AG08396 (cell line): Measurements from ENCODE around the gene NDUFS5.
"Not testable (repeated sequence)": the region's sequence is repeated elsewhere in the genome, so short reads cannot be mapped to it uniquely, and the experiment has no call there.

Experiments used
- DNase-seq: peaks from one replicate; pipeline ENCODE4 v3.0.0; 2012; ENCODE audit warnings: low spot score, mixed read lengths

NDUFS5 gene

DNA sequence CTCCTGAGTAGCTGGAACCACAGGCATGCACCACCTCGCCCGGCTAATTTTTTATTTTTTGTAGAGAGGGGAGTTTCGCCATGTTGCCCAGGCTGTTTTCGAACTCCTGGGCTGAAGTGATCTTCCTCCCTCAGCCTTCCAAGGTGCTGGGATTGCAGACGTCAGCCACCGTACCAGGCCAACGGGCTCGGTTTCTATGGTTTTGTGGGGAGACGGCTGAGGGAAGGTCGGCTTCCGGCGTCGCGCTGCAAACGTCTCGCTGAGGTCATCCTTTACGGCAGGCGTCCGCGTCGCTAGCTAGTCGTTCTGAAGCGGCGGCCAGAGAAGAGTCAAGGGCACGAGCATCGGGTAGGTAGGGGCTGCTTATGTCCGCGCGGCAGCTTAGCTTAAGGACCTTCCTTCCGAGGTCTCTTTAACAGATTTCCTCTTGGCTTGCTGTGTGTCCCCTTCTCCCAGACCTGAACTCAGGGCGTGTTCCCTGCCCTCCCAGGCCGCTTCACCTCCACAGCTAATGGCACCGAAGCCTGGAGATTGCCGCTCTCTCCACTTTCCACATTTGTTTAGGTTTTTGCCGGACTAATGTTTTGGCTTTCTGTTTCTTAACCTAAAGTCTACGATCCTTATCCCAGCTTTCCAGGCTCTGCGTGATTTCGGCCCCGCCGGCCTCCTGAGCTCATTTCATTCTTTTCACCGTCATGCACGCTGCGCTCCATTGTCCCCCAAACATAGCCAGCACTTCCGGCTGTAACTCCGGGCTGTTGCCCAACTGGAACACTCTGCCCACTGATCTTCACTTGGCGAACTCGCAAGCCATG lies at the start of gene NDUFS5:
Gene NDUFS5 (plus strand): TSS at position 300 of the 815 bp plus-strand sequence. CDS start 2,375 bp downstream, outside the sequence.
- DNase-seq, result peak; percentile 84

DNA sequence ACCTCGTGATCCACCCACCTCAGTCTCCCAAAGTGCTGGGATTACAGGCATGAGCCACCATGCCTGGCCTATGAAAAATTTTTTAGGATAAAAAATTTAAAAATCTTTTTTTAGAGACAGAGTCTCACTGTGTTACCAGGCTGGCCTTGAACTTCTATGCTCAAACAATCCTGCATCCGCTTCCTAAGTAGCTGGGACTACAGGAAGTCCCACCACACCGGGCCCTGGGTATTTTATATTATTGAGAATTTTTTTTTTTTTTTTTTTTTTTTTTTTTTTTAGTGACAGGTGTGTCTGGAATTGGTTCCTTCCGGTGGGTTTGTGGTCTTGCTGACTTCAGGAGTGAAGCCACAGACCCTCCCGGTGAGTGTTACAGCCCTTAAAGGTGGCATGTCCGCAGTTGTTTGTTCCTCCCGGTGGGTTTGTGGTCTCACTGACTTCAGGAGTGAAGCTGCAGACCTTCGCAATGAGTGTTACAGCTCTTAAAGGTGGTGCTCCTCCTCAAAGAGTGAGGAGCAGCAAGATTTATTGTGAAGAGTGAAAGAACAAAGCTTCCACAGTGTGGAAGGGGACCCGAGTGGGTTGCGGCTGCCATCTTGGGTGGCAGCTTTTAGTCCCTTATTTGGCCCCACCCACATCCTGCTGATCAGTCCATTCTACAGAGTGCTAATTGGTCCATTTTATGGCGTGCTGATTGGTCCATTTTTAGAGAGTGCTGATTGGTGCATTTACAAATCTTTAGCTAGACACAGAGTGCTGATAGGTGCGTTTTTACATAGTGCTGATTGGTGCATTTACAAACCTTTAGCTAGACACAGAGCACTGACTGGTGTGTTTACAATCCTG lies 48.5 kb upstream of the NDUFS5 start:
- DNase-seq, result not testable (repeated sequence)

DNA sequence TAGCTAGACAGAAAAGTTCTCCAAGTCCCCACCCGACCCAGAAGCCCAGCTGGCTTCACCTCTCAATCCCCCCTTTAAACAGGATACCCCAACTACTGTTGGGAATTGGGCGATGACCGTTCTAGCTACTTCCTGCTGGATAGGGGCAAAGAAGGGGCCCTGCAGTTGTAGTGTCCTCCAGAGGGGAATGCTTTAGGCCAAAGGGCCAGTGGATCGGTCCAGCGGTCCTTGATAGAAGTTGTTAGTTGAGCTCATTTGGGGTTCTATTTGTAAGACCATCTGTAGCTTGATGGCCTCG lies 48.0 kb upstream of the NDUFS5 start:
- DNase-seq, result not testable (repeated sequence)

DNA sequence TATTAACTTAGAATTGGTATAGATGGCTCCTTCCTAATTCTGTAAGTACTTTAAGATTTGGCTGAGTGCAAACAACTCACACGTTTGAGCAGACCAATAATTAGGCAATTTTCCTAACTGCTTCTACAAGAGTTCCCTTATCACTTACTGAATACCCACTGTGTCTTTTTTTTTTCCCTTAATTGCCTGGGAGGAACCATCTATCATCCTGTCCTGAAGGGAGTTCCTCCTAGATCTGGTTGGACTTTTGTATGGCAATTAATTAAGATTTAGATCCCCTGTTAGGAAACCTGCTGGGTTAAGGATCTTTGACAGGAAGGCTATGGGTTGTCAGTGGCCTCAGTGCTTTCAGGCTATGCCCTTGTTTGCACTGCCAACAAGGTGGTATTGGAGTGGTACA lies 46.8 kb upstream of the NDUFS5 start:
- not testable (repeated sequence) for DNase-seq

DNA sequence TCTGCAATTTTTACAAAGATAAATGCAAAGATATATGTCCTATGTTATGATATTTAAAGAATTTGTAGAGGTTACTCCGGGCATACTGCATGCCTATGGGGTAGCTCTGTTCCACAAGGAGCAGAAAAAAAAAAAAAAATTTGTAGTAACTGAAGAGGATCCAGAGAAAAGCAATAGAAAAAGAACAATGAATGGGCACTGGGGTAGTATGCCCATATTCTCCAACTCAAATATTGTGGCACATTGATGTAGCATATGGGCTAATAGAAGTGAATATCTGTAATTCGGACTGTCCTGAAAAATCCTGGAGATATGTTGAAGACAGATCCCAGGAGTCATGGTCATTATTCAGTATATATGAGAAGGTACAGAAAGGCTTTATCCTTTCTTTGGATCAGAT lies 36.2 kb upstream of the NDUFS5 start:
- no peak for DNase-seq

DNA sequence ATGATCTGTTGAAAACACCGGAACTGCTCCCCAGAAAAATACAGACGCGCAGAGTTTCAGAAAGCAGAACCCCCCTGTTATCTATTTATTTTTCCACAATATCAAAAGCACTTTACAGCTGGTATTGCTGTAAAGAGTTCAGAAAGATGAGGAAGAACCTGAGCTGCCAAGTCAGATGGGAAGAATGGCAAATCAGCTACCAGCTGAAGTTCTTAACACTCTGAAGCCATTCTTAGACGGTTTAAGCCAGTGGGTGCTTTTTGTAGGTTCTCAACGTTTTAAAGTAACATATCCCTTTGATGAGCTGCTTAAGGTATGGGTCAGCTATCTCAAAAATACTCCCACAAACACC lies 35.8 kb upstream of the NDUFS5 start:
- peak; percentile 18 for DNase-seq

DNA sequence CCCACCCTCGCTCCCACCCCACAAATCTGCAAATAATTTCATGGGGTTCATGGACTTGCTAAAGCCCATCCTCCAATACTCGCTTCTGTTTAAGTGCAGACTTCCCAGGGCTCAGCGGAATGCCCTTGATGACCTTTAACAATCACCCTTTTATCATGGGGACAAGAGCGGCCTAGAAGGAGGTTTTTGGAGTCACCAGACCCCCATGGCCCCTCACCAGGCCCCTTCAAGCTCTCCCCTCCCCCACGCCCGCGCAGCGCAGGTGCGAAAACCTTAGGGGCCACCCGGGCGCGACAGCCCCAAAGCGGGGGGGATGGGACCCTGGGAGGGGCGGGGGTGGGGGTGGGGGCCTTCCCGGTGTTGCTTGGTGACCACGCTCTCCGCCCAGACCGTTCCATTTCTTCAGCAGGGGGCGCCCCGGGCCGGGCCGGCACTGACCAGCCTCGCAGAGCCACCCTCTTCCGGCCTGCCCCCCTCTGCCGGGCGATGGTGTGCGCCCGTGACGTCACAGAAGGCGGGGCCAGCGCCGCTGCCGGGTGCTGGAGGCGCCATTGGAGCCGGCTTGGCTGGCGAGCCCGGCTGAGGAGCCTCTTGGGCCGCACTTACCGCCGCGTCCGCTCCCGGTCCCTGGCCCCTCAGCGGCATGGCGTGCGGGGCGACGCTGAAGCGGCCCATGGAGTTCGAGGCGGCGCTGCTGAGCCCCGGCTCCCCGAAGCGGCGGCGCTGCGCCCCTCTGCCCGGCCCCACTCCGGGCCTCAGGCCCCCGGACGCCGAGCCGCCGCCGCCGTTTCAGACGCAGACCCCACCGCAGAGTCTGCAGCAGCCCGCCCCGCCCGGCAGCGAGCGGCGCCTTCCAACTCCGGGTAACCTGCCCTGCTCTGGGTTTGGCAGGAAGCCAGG lies 35.2 kb upstream of the NDUFS5 start, which contains the start of gene AKIRIN1:
Gene AKIRIN1 (plus strand): TSS at position 539 of the 900 bp plus-strand sequence. CDS start 105 bp downstream, at position 644.
- peak; percentile 100 for DNase-seq

DNA sequence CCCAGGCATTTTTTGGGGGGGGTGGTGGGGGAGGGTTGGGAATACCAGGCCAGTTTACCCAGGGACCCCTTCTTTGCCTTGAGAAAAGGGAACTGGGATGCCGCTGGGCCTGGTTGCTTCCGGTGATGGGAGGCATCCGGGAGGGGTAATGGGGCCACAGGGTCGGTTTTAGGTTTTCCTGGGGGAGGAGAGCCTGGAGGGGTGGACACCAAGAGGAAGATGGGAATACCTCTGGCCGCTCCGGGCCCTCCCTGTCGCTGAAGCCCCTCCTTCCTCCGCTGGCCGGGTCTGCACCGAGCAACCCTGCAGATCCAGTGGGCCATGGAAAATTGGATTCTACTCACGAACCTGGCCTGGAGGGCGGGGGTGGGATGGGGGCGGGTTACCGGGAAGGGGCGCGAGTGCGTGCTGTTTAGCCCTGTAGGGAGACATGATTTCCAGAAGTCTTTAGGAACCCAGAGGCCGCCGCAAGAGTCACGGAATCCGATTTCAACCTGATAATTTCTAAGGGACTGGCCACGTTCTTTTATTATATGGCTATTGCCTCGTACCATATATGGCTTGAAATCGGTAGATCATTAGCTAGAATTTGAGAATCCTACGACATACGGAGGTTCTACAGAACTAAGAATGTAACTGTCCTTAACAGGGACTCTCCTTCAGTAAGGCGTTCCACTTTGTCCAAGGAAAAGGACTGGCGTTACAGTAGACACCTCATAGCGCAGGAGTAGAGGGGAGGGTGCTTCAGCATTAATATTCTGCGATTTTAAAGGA lies 34.3 kb upstream of the NDUFS5 start:
- DNase-seq, result peak; percentile 46

DNA sequence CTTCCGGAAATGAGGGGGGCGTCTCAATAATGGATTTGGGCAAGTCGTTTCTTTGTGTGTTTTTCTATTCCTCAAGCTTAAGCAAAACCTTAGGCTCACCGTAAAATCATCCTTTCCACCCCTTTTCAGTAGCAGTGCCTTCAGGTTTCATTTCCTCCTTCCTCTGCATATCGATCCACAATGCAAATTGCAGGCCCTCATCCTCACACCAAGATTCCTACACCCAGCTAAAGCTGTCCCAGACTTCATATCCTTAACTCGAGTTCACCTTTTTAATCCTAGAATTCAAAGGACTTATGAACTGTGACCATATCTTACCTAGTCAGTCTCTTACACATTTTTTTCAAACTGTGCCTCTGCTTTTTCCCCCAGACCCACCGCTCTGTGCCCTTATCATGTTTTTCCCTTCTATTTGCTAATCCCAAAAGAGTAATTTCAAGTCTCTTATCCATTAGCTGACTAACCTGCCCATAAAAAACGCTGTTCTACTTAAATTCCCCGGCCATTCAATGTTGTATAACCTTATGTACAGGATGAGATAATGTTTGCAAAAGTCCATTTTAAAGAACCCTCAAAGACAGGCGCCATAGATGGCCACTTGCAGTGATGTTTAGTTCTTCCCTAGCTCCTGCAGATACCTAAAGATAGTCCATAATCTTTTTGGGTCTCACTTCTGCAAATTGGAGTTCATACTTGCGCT lies 33.6 kb upstream of the NDUFS5 start:
- DNase-seq, result no peak

DNA sequence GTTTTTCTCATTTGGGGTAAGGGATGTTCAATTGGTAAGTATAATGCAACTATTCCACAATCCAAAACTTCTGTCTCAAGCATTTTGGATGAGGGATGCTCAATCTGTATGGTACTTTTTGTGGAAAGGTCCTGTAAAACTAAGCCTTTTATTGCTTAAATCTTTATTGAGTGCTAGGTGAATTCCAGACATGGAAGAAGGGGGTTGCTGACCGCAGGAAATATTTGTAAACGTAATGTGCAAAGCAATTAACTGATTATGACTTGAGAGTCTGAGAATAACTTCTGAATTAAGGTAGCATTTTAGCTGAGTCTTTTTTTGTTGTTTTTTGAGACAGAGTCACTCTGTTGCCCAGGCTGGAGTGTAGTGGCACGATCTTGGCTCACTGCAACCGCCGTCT lies 32.0 kb upstream of the NDUFS5 start:
- DNase-seq, result no peak

DNA sequence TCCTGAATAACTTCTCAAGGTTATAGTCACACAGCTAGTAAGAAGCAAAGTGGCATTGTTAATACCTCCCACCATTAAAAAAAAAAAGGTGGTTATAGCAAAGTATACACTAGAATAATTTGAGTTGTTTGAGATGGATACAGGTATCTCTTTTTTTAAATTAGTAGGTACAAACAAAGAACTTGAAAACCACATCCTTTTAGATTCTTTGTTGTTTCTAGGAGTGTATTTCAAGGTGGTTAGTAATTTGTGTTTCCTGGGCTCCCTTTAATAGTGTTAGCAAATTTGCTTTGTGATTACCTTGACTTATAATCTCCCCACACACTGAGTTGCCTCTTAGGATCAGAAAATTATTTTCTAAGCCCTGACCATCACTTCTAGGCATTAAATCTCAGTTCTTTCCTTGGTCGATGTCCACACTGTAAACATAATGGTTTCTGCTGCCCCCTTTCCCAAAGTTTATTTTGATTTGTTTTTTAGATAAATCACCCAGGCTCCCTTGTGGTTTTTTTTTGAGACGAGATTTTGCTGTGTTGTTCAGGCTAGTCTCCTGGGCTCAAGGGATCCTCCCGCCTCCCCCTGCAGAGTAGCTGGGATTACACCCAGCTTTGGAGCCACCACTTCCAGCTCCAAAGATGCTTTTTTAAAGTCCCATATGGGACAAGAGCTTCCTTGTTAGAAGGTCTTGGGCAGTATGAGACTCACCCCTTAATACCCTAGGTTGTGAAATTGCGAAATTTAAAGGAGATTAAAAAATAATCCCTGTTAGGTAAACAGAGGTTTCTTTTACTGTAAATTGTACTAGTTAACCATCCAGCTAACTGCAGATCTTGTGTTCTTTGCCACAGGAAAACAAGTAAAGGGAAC lies 28.9 kb upstream of the NDUFS5 start:
- DNase-seq, result no peak

DNA sequence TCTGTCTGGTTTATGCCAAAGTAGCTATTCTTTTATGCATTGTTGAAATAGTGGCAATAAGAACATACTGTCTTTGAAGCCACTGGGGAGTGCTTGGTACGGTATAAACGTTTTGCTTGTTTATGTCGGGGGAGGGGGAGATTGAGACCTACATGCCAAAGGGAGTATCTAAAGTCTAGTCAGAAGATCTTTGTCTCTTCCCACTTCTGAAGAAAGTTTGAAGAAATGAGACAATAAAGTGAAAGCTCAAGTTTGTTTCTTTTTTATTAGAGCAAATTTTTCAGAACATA lies 28.3 kb upstream of the NDUFS5 start:
- DNase-seq, result no peak

DNA sequence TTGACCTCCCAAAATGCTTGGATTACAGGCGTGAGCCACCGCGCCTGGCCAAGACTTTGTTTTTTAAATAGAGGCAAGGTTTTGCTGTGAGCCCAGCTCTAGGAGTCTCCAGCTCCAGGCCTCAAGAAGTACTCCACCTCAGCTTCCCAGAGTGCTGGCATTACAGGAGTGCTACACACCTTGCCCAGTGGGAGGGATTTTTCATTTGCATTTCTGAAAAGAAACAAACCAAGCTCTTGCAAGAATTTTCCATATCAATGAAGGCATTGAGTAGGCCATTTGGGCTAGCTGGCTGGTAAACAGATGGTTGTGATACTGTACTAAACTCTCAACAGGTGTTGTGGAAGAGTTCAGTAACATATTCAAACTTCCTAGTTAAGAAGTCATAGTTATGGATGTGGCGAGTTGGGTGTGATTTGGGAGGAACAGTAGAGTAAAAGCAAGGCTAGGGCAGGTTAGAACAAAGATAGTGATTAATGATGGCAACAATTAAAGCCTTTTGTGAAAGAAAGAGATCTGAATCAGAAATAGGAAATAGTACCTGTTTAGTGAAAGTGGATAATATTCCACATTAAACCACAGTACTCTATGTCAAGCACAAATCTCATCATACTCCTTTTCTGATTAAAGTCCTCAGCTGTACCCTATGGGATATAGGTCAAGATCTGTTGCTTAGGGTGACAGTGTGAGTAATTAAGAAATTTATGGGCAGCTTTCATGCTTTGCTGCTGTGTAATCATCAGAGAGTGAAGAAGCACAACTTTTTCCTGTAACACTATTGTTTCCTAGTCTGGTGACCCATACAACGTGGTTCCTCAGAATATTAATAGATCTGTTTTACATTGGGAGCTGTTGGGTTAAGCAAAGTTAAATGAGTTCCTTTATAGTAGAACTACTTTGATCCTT lies 24.4 kb upstream of the NDUFS5 start:
- DNase-seq, result no peak

DNA sequence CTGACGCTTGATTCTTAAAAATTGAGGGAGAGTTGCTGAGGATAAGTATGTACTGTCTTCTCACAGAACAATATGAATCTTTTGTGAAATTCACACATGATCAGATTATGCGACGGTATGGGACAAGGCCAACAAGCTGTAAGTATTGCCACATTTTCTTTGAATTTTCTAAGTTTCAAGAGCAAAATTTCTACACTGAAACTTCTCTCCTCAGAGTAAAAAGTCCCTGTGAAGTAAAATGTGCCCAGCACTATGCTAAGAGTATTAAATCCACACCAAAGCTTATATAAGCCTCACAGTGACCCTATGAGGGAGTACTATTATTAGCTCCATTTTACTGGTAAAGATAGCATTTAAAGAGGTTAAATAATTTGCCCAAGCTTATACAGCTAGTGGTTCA lies 22.9 kb upstream of the NDUFS5 start:
- DNase-seq, result no peak

DNA sequence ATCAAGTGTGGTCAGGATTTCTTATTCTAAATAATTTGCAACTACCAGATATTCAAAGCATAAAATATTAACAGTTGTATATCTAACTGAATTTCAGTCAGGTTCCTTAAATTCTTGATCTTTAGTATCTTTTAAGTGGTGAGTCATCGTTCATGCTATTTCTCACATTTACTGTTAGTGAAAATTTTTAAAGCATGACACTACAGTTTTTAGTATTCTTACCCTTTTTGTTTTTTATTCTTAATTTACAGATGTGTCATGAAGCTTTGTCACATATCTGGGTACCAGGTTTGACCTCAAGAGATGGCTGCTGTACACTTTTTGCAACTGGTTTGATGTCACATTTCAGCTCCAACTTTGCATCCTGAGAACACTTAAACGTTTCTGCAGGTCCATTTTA lies 22.4 kb upstream of the NDUFS5 start:
- DNase-seq, result no peak

DNA sequence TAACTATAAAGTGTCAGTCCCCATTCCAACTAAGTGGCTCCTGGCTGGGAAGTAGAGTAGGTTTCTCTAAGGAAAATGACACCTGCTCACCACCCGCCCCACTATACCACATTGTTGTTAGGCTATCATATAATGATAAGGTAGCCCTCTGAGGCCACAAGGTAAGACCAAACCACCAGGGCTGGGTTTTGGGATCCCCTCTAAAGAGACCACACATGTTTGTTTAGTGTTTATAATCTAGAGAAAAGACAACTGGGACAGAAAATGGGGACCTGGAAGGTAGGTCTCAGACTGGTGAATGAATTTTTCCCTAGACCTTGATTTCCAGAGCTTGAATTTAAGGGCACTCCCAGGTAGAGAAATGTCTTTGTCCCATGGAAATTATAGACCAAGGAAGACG lies 19.9 kb upstream of the NDUFS5 start:
- DNase-seq, result no peak

DNA sequence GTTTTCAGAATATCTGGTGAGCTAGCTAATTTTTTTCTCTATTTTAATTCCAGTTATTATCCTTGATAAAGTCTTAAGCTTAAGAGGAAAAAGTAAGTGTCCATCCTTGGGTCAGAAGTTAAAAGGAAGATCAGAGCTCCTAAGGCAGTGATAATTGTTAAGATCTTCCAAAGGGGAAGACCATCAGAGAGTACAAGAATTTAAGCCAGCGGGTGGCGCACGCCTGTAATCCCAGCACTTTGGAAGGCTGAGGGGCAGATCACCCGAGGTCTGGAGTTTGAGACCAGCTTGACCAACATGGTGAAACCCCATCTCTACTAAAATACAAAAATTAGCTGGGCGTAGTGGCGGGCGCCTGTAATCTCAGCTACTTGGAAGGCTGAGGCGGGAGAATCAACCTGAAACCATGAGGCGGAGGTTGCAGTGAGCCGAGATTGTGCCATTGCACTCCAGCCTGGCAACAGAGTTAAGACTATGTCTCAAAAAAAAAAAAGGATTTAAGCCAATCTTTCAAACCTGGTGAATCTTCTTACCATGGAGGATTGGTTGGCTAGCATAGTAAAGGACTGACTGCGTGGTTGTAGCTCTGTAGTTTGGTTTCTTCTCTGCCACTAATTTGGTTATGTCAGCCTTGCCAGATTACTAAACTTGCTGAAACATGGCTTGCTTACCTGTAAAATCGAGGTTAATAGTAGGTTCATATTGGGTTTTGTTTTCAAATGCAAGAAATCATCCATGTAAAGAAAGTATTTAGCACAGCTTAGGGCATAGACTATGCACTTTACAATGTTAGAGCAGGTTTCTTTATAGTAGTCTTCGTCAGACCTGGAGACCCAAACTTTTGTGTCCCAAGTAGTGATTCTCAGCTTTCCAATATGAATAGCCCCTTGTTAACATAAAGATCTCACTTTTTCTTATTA lies 19.2 kb upstream of the NDUFS5 start:
- no peak for DNase-seq

DNA sequence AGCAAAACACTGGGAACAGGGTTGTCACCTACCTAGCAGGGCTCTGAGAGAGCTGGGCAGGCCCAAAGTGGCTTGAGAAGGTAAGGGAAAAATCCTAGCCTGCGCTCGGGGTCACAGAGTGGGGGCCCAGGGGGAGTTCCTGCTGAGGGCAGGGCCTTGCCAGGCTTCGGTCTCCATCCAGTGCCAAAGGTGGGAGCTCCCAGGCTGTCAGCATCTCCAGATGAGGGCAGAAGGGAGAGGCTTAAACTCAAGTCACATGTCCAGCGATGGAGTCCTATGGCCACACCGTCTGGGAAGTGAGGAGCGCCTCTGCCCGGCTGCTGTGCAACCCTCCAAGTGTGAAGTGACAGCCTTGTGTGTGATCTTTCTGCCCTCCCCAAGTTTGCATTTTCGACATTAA lies 11.2 kb upstream of the NDUFS5 start:
- not testable (repeated sequence) for DNase-seq
